Ammon's horn (tissue), 1 donor: ENCODE measurements around the gene HNRNPL.
"Not testable (repeated sequence)": the region's sequence is repeated elsewhere in the genome, so short reads cannot be mapped to it uniquely, and the experiment has no call there.

Experiments used
- DNase-seq: peaks from one replicate; pipeline ENCODE4 v3.0.0-alpha.2; 2016; ENCODE audit warnings: low spot score

Gene HNRNPL

GRCh38 chr19:38829203-38829602, 20.6 kb downstream of the HNRNPL start:
- not testable (repeated sequence) for DNase-seq

- no peak for DNase-seq
Measured at GRCh38 chr19:38826856-38827551, 22.8 kb downstream of the HNRNPL start.

GRCh38 chr19:38825936-38826335, 23.9 kb downstream of the HNRNPL start:
- DNase-seq = not testable (repeated sequence)

GRCh38 chr19:38821230-38821825, 28.5 kb downstream of the HNRNPL start:
- DNase-seq = not testable (repeated sequence)

GRCh38 chr19:38819231-38819920, 30.4 kb downstream of the HNRNPL start:
- DNase-seq = no peak

- DNase-seq = no peak
Measured at GRCh38 chr19:38817081-38817480, 32.7 kb downstream of the HNRNPL start.

- DNase-seq = no peak
Measured at GRCh38 chr19:38816131-38816750, 33.5 kb downstream of the HNRNPL start.

GRCh38 chr19:38815059-38816001, 34.5 kb downstream of the HNRNPL start:
- DNase-seq = no peak

- not testable (repeated sequence) for DNase-seq
Measured at GRCh38 chr19:38813932-38814331, 35.9 kb downstream of the HNRNPL start.

- no peak for DNase-seq
Measured at GRCh38 chr19:38813323-38813722, 36.5 kb downstream of the HNRNPL start.

GRCh38 chr19:38812841-38813320, 36.9 kb downstream of the HNRNPL start, which contains the start of gene LGALS4:
Gene LGALS4 (minus strand): TSS chr19:38812945. CDS start chr19:38812886, 59 bp downstream.
- no peak for DNase-seq

- DNase-seq = no peak
Measured at GRCh38 chr19:38812009-38812840, 37.6 kb downstream of the HNRNPL start.

GRCh38 chr19:38809592-38810252, 40.1 kb downstream of the HNRNPL start:
- no peak for DNase-seq

- no peak for DNase-seq
Measured at GRCh38 chr19:38808741-38809140, 41.0 kb downstream of the HNRNPL start.

- not testable (repeated sequence) for DNase-seq
Measured at GRCh38 chr19:38807374-38808098, 42.2 kb downstream of the HNRNPL start.

GRCh38 chr19:38806371-38806770, 43.4 kb downstream of the HNRNPL start:
- no peak for DNase-seq

GRCh38 chr19:38805180-38805579, 44.6 kb downstream of the HNRNPL start:
- no peak for DNase-seq

GRCh38 chr19:38803543-38803942, 46.2 kb downstream of the HNRNPL start:
- DNase-seq = no peak
